Pancreas (tissue), 10 donors: ENCODE results near the gene CLEC20A. TPM values are rescaled to one million over a fixed set of nuclear protein-coding genes. Genes with fewer than 3 reads are reported as not detected.

Experiments used
- ATAC-seq, 4 donors: fragments of 200-7000 bp; cut with Tn5 transposase; one replicate each; pipeline versions ENCODE4 v1.8.0 to v1.9.1; 2020; ENCODE audit warnings: mild to moderate bottlenecking in 4 of 4, moderate library complexity in 4 of 4
- DNase-seq, 6 donors: peaks; one replicate each; pipeline ENCODE4 v3.0.0-alpha.2; 2020
- FAIRE-seq: peaks from 2 replicates; lab custom pipeline; 2012; peaks lifted over from hg19 to GRCh38; lab: Jason Lieb, UNC
- H3K27ac ChIP-seq, 4 donors: fragments of 200-600 bp; sonication (generic); 1 replicate in 3 of 4; 2 replicates in 1 of 4; pipeline versions ENCODE4 v1.5.0 to v1.8.0; 2020
- H3K27me3 ChIP-seq, 4 donors: fragments of 200-600 bp; one replicate each; pipeline ENCODE4 v1.8.0; 2021
- H3K36me3 ChIP-seq, 3 donors: fragments of 200-600 bp; sonication (generic) in 1 of 3; one replicate each; pipeline versions ENCODE4 v1.5.0 to v1.8.0; 2020 to 2021
- H3K4me1 ChIP-seq, 3 donors: fragments of 200-600 bp; one replicate each; pipeline ENCODE4 v1.8.0; 2021
- H3K4me3 ChIP-seq, 4 donors: fragments of 200-600 bp; sonication (generic) in 2 of 4; one replicate each; pipeline versions ENCODE4 v1.5.0 to v1.8.0; 2020 to 2021
- H3K9me3 ChIP-seq, 4 donors: fragments of 200-600 bp; one replicate each; pipeline ENCODE4 v1.8.0; 2021
- WGBS, 2 donors: extraction: QIAGEN DNeasy Blood & Tissue Kit; methylation state at CpG; one replicate each; pipeline ENCODE4 v1.1.7; 2013; 5-methylcytosine and 5-hydroxymethylcytosine counted together
- intact Hi-C, 3 donors: fragments of 100-400 bp; cut with DNase I; formaldehyde crosslinking; loops; one replicate each; pipeline versions ENCODE4 v1.11.1 to v1.14.2; 2022
- polyA plus RNA-seq, 2 donors: library from polyadenylated mRNA; stranded (reverse); fragments of 200-250 nt; gene quantifications; one replicate each; pipeline ENCODE4 v1.2.3, GENCODE V29; 2013
- total RNA-seq, 6 donors: library from RNA; stranded (reverse); fragmentation: NEBNext Ultra II Directional in 4 of 6; extraction: Animal tissue kit (Norgen Biotek cat#: 25700) in 4 of 6; gene quantifications; one replicate each; pipeline versions ENCODE4 v1.2.1 to v1.2.4, GENCODE V29; 2021 to 2023
- TF ChIP-seq, protein P1 (sequence below), 4 donors: fragments of 200-600 bp; sonication (generic) in 3 of 4; IDR thresholded peaks; one replicate each; pipeline versions ENCODE4 v1.5.0 to v1.8.0; 2021; ENCODE audit warnings: antibody characterized with exemption in 4 of 4
- donor health status: healthy with polysubstance abuse.
- donor health status: DM: no; HTN: no; CAD: no; lungs with moderate emphysema.
- donor health status: DM: no; HTN: no; CAD: no.
- donor health status: control.
- donor health status: control.
- donor health status: Bipolar disorder and iron deficiency.
- donor health status: DM: yes; HTN: yes; CAD: no.
- donor health status: DM: no; HTN: no; CAD: no.
- donor health status: DM: no; HTN: no; CAD: no.
- donor health status: DM: yes; HTN: yes; CAD: no.

CLEC20A gene
- total and polyA plus RNA-seq, 8 donors, result not detected

DNA sequence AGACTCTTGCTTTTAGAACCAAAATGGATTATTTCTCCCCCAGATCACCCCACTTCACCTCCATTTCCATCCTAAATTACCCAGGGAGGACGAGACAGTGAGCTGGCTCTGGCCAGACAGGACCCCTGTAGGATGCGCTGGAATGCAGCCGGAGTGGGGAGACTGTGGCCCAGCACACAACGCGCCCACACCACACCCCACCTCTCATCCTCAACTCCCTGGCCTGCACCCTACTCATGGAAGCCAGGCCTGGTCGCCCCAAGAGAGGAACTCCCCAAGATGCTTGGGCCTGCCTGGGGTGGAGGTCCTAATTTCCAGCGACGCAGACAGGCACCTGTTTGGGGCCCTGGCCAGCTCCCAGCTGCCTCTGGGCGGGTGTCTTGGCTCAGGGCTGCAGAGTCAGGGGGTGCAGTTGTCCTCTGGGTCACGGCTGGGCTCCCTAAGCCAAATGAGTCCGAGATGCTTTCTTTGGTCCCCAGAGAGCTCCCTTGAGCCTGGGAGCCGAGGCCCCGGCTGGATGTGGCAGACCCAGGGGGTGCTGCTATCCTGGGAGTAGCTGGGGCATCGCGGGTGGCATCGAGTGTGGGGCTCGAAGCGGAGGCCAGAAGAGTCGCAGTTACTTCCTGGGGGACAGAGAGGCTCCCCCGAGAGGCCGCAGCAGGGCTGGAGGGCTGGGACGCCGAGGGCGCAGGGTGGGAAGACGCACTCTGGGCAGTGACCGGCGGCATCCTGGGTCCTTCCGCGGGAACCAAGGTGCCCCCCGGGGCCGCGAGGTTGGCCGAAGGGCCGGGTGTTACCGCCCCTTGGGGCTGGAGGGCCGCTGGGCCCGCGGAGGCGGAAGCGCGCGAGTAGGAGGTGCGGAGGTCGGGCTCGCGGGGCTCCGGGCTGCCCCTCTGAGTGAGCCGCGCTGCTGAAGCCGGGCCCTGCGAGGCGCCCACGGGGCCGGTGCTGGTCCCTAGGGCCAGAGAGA, 10.4 kb downstream of the CLEC20A start:
- ATAC-seq, result peak in 2 of 4 donors; percentile 17 to 28
- intact Hi-C loops, result no loop called here
- Histone ChIP-seq H3K27me3 (no peaks in the 10 kb centered on the region), H3K4me1 (no peaks in the 10 kb centered on the region), H3K4me3 (peak overlapping the region in 1 of 4 donors; percentile 18), H3K27ac (no peak overlapping the region), H3K9me3 (no peaks in the 10 kb centered on the region), H3K36me3 (no peaks in the 10 kb centered on the region)
- no peak for DNase-seq
- TF ChIP-seq, protein P1, sequence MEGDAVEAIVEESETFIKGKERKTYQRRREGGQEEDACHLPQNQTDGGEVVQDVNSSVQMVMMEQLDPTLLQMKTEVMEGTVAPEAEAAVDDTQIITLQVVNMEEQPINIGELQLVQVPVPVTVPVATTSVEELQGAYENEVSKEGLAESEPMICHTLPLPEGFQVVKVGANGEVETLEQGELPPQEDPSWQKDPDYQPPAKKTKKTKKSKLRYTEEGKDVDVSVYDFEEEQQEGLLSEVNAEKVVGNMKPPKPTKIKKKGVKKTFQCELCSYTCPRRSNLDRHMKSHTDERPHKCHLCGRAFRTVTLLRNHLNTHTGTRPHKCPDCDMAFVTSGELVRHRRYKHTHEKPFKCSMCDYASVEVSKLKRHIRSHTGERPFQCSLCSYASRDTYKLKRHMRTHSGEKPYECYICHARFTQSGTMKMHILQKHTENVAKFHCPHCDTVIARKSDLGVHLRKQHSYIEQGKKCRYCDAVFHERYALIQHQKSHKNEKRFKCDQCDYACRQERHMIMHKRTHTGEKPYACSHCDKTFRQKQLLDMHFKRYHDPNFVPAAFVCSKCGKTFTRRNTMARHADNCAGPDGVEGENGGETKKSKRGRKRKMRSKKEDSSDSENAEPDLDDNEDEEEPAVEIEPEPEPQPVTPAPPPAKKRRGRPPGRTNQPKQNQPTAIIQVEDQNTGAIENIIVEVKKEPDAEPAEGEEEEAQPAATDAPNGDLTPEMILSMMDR (IDR thresholded peaks at IDR 0.05), result no peak
- 45 to 47% methylated on average over 50 to 54 of the region's 54 CpGs for WGBS, 2 donors
- FAIRE-seq, result no peak

- Histone ChIP-seq H3K36me3 (no peaks in the 10 kb centered on the region), H3K9me3 (no peaks in the 10 kb centered on the region), H3K27me3 (no peaks in the 10 kb centered on the region), H3K27ac (no peak overlapping the region), H3K4me3 (no peak overlapping the region), H3K4me1 (no peaks in the 10 kb centered on the region)
- no peak for DNase-seq
- FAIRE-seq, result no peak
- TF ChIP-seq, protein P1 (IDR thresholded peaks at IDR 0.05), result no peak
- intact Hi-C loops, result no loop called here
- WGBS, 2 donors, result 54 to 69% methylated on average over 3 of the region's 3 CpGs
- no peak for ATAC-seq
Measured at GRCh38 chr1:178485541-178485981, 11.2 kb downstream of the CLEC20A start.

- no peak for FAIRE-seq
Measured at GRCh38 chr1:178484698-178485225, 12.0 kb downstream of the CLEC20A start.

GRCh38 chr1:178483251-178483957, 13.4 kb downstream of the CLEC20A start:
- no peaks in the 10 kb centered on the region for H3K36me3 ChIP-seq
- DNase-seq (no peak), FAIRE-seq (no peak), ATAC-seq (no peak)
- no peak overlapping the region for H3K4me3 ChIP-seq
- WGBS, 2 donors, result 83 to 89% methylated on average over 5 of the region's 5 CpGs
- H3K27me3 ChIP-seq, result no peaks in the 10 kb centered on the region
- H3K9me3 ChIP-seq, result no peaks in the 10 kb centered on the region
- H3K4me1 ChIP-seq, result peaks cover 0 to 2% (median 0%) of the 10 kb centered on the region in 3 donors
- TF ChIP-seq, protein P1 (IDR thresholded peaks at IDR 0.05), result no peak
- no peak overlapping the region for H3K27ac ChIP-seq
- intact Hi-C loops, result no loop called here

More at GRCh38 chr1:178484698-178485225, 12.0 kb downstream of the CLEC20A start:
- H3K4me1 ChIP-seq, result no peaks in the 10 kb centered on the region
- DNase-seq (no peak), ATAC-seq (no peak)
- no peaks in the 10 kb centered on the region for H3K36me3 ChIP-seq
- WGBS, 2 donors, result 55 to 56% methylated on average over 3 of the region's 3 CpGs
- TF ChIP-seq, protein P1 (IDR thresholded peaks at IDR 0.05), result no peak
- H3K9me3 ChIP-seq, result no peaks in the 10 kb centered on the region
- H3K27me3 ChIP-seq, result no peaks in the 10 kb centered on the region
- H3K4me3 ChIP-seq, result no peak overlapping the region
- intact Hi-C loops, result no loop called here
- no peak overlapping the region for H3K27ac ChIP-seq
